Astrocyte (in vitro differentiated cells and primary cell): ENCODE data around the gene SMAGP. TPM values are rescaled to one million over a fixed set of nuclear protein-coding genes. Genes with fewer than 3 reads are reported as not detected.

ENCODE experiments used
- total RNA-seq: library from RNA; stranded (reverse); gene quantifications from 2 replicates; pipeline ENCODE4 v1.2.1, GENCODE V29; 2021

The SMAGP gene
- total RNA-seq, 1 donor from 2014 or later = 3.6 TPM

Other genes with a start within 250 kb of the SMAGP start
- 35.5 and 40.0 TPM in 2 replicates for gene SLC11A2, start 244.0 kb downstream of the SMAGP start, total RNA-seq
- 25.2 and 26.4 TPM in 2 replicates for gene LETMD1, start 222.1 kb downstream of the SMAGP start, total RNA-seq
- 57.8 and 61.6 TPM in 2 replicates for gene CSRNP2, start 186.8 kb downstream of the SMAGP start, total RNA-seq
- 19.2 and 22.4 TPM in 2 replicates for gene TFCP2, start 97.3 kb downstream of the SMAGP start, total RNA-seq
- gene POU6F1, start 52.4 kb downstream of the SMAGP start, total RNA-seq = 3.6 and 3.7 TPM in 2 replicates
- 87.7 and 92.8 TPM in 2 replicates for gene DAZAP2, start 31.6 kb downstream of the SMAGP start, total RNA-seq
- gene BIN2, start 53.8 kb upstream of the SMAGP start, total RNA-seq = not detected in 2 replicates
- gene CELA1, start 76.3 kb upstream of the SMAGP start, total RNA-seq = not detected in 2 replicates
- 9.9 and 13.8 TPM in 2 replicates for gene GALNT6, start 121.0 kb upstream of the SMAGP start, total RNA-seq
- 5.1 and 5.5 TPM in 2 replicates for gene SLC4A8, start 154.4 kb upstream of the SMAGP start, total RNA-seq